ENCODE results near the gene CALR3. TPM values are rescaled to one million over a fixed set of nuclear protein-coding genes. Genes with fewer than 3 reads are reported as not detected.

Gene CALR3
- total and polyA plus RNA-seq, 2 of the 13 experiments (the other 11 are each of a cell fraction or from before 2014, with no cell fraction given), result not detected

DNA sequence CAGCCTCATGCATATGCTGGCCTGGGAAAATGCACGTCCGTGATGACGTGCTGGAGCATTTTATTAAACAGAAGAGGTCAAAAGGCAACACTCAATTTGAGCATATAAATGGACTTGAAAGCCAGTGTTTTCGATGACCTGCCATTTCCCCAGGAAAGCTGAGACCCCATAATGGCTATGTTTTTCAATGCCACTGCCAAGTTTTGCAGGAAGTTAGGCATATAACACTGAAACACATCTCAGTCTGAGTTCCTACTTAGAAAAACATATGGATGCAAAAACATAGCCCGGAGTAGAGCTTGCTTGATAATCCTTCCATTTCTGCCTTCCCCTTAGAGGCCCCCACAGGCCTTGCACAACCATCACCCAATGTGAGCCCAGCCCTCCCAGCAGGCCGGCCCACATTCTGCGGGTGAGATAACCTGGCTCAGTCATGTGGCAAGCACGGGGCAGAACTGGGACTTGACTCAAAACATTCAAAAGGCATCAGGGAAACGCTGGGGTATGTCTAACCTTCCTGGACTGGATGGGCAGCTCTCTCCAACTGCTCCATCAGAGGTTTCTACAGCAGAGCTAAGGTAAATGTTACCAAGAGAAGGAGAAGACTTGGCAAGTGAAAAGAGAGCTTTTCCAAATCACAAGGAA, 49.1 kb downstream of the CALR3 start (continued):
- TF ChIP-seq, protein P1, sequence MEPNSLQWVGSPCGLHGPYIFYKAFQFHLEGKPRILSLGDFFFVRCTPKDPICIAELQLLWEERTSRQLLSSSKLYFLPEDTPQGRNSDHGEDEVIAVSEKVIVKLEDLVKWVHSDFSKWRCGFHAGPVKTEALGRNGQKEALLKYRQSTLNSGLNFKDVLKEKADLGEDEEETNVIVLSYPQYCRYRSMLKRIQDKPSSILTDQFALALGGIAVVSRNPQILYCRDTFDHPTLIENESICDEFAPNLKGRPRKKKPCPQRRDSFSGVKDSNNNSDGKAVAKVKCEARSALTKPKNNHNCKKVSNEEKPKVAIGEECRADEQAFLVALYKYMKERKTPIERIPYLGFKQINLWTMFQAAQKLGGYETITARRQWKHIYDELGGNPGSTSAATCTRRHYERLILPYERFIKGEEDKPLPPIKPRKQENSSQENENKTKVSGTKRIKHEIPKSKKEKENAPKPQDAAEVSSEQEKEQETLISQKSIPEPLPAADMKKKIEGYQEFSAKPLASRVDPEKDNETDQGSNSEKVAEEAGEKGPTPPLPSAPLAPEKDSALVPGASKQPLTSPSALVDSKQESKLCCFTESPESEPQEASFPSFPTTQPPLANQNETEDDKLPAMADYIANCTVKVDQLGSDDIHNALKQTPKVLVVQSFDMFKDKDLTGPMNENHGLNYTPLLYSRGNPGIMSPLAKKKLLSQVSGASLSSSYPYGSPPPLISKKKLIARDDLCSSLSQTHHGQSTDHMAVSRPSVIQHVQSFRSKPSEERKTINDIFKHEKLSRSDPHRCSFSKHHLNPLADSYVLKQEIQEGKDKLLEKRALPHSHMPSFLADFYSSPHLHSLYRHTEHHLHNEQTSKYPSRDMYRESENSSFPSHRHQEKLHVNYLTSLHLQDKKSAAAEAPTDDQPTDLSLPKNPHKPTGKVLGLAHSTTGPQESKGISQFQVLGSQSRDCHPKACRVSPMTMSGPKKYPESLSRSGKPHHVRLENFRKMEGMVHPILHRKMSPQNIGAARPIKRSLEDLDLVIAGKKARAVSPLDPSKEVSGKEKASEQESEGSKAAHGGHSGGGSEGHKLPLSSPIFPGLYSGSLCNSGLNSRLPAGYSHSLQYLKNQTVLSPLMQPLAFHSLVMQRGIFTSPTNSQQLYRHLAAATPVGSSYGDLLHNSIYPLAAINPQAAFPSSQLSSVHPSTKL (CRISPR knock-in tag; IDR thresholded peaks at IDR 0.05), result peak; percentile 75
- TF ChIP-seq PHB2 (IDR thresholded peaks at IDR 0.05; ENCODE audit: partially characterized antibody) (no peak), NKX3-1 (CRISPR knock-in tag; IDR thresholded peaks at IDR 0.05) (no peak), ZNF460 (CRISPR knock-in tag; IDR thresholded peaks at IDR 0.05; ENCODE audit: borderline replicate concordance) (no peak), HOXA5 (CRISPR knock-in tag; IDR thresholded peaks at IDR 0.05) (no peak), PHF8 (CRISPR knock-in tag; IDR thresholded peaks at IDR 0.05) (no peak)
- TF ChIP-seq, protein P2, sequence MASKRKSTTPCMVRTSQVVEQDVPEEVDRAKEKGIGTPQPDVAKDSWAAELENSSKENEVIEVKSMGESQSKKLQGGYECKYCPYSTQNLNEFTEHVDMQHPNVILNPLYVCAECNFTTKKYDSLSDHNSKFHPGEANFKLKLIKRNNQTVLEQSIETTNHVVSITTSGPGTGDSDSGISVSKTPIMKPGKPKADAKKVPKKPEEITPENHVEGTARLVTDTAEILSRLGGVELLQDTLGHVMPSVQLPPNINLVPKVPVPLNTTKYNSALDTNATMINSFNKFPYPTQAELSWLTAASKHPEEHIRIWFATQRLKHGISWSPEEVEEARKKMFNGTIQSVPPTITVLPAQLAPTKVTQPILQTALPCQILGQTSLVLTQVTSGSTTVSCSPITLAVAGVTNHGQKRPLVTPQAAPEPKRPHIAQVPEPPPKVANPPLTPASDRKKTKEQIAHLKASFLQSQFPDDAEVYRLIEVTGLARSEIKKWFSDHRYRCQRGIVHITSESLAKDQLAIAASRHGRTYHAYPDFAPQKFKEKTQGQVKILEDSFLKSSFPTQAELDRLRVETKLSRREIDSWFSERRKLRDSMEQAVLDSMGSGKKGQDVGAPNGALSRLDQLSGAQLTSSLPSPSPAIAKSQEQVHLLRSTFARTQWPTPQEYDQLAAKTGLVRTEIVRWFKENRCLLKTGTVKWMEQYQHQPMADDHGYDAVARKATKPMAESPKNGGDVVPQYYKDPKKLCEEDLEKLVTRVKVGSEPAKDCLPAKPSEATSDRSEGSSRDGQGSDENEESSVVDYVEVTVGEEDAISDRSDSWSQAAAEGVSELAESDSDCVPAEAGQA (IDR thresholded peaks at IDR 0.05; ENCODE audit: low read depth), result no peak
- TF ChIP-seq, protein P2 (CRISPR knock-in tag; IDR thresholded peaks at IDR 0.05; ENCODE audit: borderline replicate concordance), result no peak
- TF ChIP-seq, protein P3, sequence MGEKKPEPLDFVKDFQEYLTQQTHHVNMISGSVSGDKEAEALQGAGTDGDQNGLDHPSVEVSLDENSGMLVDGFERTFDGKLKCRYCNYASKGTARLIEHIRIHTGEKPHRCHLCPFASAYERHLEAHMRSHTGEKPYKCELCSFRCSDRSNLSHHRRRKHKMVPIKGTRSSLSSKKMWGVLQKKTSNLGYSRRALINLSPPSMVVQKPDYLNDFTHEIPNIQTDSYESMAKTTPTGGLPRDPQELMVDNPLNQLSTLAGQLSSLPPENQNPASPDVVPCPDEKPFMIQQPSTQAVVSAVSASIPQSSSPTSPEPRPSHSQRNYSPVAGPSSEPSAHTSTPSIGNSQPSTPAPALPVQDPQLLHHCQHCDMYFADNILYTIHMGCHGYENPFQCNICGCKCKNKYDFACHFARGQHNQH (CRISPR knock-in tag; IDR thresholded peaks at IDR 0.05), result peak; percentile 53; the same call in 1 of the 2 replicates
- TF ChIP-seq, protein P4, sequence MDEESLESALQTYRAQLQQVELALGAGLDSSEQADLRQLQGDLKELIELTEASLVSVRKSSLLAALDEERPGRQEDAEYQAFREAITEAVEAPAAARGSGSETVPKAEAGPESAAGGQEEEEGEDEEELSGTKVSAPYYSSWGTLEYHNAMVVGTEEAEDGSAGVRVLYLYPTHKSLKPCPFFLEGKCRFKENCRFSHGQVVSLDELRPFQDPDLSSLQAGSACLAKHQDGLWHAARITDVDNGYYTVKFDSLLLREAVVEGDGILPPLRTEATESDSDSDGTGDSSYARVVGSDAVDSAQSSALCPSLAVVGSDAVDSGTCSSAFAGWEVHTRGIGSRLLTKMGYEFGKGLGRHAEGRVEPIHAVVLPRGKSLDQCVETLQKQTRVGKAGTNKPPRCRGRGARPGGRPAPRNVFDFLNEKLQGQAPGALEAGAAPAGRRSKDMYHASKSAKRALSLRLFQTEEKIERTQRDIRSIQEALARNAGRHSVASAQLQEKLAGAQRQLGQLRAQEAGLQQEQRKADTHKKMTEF (CRISPR knock-in tag; IDR thresholded peaks at IDR 0.05), result peak; percentile 47; the same call in 1 of the 2 replicates
- TF ChIP-seq, protein P5, sequence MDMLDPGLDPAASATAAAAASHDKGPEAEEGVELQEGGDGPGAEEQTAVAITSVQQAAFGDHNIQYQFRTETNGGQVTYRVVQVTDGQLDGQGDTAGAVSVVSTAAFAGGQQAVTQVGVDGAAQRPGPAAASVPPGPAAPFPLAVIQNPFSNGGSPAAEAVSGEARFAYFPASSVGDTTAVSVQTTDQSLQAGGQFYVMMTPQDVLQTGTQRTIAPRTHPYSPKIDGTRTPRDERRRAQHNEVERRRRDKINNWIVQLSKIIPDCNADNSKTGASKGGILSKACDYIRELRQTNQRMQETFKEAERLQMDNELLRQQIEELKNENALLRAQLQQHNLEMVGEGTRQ (IDR thresholded peaks at IDR 0.05; ENCODE audit: low read depth, low read length), result no peak; the same call in 1 of the 2 replicates
- TF ChIP-seq, protein P5 (CRISPR knock-in tag; IDR thresholded peaks at IDR 0.05; ENCODE audit: borderline replicate concordance), result no peak; the same call in 1 of the 2 replicates
- TF ChIP-seq, protein P6, sequence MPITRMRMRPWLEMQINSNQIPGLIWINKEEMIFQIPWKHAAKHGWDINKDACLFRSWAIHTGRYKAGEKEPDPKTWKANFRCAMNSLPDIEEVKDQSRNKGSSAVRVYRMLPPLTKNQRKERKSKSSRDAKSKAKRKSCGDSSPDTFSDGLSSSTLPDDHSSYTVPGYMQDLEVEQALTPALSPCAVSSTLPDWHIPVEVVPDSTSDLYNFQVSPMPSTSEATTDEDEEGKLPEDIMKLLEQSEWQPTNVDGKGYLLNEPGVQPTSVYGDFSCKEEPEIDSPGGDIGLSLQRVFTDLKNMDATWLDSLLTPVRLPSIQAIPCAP (CRISPR knock-in tag; IDR thresholded peaks at IDR 0.05; ENCODE audit: low read depth), result no peak
